ENCODE measurements around the gene MANSC1. TPM values are rescaled to one million over a fixed set of nuclear protein-coding genes. Genes with fewer than 3 reads are reported as not detected.

MANSC1 gene
- total RNA-seq, 1 experiment from 2014 or later = 32.0 TPM

DNA sequence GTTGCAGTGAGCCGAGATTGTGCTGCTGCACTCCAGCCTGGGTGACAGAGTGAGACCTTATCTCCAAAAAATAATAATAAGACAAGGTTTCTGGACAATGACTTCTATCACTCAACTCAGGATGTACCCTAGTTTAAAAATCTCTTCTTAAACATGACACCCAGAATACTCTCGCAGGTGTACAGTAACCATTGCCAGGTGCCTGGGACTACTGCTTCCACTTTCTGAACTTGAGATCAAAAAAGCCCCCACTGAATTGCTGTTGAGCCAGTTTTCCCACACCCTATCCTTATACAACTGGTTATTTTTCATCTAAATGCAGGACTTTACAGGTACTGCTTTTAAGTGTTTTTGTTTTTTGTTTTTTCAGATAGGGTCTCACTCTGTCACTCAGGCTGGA is 43.1 kb upstream of the MANSC1 start:
- peaks cover 14% of the 10 kb centered on the region for H3F3A ChIP-seq (ENCODE audit: insufficient read depth, low read depth)
- H2AFZ ChIP-seq = no peak overlapping the region
- no TSS peak for BruUV-seq (replicated peaks)
- H3K4me1 ChIP-seq (replicated peaks; ENCODE audit: insufficient read depth) = peaks cover 16% of the 10 kb centered on the region
- H3K4me2 ChIP-seq = no peak overlapping the region
- no peaks in the 10 kb centered on the region for H3K9me2 ChIP-seq (ENCODE audit: insufficient read depth)
- TF ChIP-seq EZH2 (IDR thresholded peaks at IDR 0.05; ENCODE audit: low read depth) = no peak
- TF ChIP-seq, protein P1, sequence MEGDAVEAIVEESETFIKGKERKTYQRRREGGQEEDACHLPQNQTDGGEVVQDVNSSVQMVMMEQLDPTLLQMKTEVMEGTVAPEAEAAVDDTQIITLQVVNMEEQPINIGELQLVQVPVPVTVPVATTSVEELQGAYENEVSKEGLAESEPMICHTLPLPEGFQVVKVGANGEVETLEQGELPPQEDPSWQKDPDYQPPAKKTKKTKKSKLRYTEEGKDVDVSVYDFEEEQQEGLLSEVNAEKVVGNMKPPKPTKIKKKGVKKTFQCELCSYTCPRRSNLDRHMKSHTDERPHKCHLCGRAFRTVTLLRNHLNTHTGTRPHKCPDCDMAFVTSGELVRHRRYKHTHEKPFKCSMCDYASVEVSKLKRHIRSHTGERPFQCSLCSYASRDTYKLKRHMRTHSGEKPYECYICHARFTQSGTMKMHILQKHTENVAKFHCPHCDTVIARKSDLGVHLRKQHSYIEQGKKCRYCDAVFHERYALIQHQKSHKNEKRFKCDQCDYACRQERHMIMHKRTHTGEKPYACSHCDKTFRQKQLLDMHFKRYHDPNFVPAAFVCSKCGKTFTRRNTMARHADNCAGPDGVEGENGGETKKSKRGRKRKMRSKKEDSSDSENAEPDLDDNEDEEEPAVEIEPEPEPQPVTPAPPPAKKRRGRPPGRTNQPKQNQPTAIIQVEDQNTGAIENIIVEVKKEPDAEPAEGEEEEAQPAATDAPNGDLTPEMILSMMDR (conservative IDR thresholded peaks at IDR 0.05) = no peak
- H3K4me3 ChIP-seq = no peak overlapping the region
- no peaks in the 10 kb centered on the region for H3K27me3 ChIP-seq (ENCODE audit: insufficient read depth, low read depth)
- H3K79me2 ChIP-seq (ENCODE audit: low read depth) = no peaks in the 10 kb centered on the region
- no peak for DNase-seq
- H4K20me1 ChIP-seq (ENCODE audit: insufficient read depth) = no peaks in the 10 kb centered on the region
- intact Hi-C loops (cut with micrococcal nuclease; ENCODE audit: unreplicated experiment) = no loop called here
- H3K27ac ChIP-seq = no peak overlapping the region
- no peaks in the 10 kb centered on the region for H3K36me3 ChIP-seq (ENCODE audit: low read depth)
- ChIA-PET POLR2A (ENCODE audit: unreplicated experiment) (no interaction called here), CTCF (no interaction called here)
- no peaks in the 10 kb centered on the region for H3K9me3 ChIP-seq (ENCODE audit: insufficient read depth, low read depth)

DNA sequence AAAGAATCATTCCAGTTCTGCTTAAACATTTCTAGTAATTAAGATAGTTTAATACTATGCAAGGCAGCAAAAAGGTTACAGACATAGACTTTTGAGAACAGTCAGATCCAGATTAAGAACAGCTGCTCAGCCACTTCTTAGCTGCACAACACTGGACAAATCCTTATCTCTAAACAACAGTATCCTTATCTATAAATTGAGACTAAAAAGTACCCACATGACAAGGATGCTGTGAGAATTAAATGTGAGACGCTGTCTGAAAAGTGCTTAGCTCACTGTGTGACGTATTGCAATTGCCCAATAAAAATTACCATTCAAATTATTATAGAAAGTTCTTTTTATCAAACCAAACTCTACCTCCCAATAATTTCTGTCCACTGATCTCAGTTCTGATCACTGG is 42.4 kb upstream of the MANSC1 start:
- H2AFZ ChIP-seq = no peak overlapping the region
- H3K4me3 ChIP-seq = no peak overlapping the region
- DNase-seq = no peak
- peaks cover 8% of the 10 kb centered on the region for H3K4me1 ChIP-seq (replicated peaks; ENCODE audit: insufficient read depth)
- TF ChIP-seq, protein P1 (conservative IDR thresholded peaks at IDR 0.05) = no peak
- TF ChIP-seq EZH2 (IDR thresholded peaks at IDR 0.05; ENCODE audit: low read depth) = no peak
- no peaks in the 10 kb centered on the region for H3K9me3 ChIP-seq (ENCODE audit: insufficient read depth, low read depth)
- no TSS peak for BruUV-seq (replicated peaks)
- no peaks in the 10 kb centered on the region for H3K9me2 ChIP-seq (ENCODE audit: insufficient read depth)
- POLR2A ChIA-PET (ENCODE audit: unreplicated experiment) = no interaction called here
- H3K27ac ChIP-seq = no peak overlapping the region
- H3K79me2 ChIP-seq (ENCODE audit: low read depth) = no peaks in the 10 kb centered on the region
- no peaks in the 10 kb centered on the region for H4K20me1 ChIP-seq (ENCODE audit: insufficient read depth)
- peaks cover 7% of the 10 kb centered on the region; the same call in 1 of the 2 replicates for H3F3A ChIP-seq (ENCODE audit: insufficient read depth, low read depth)
- H3K27me3 ChIP-seq (ENCODE audit: insufficient read depth, low read depth) = no peaks in the 10 kb centered on the region
- no peak overlapping the region for H3K4me2 ChIP-seq
- H3K36me3 ChIP-seq (ENCODE audit: low read depth) = no peaks in the 10 kb centered on the region
- intact Hi-C loops (cut with micrococcal nuclease; ENCODE audit: unreplicated experiment) = no loop called here
- CTCF ChIA-PET = interaction anchor here (0.6 kb wide), 3 partner anchors 253 to 1794 kb away, joined by 4 to 11 read pairs (median 6); partner anchors contain the start of gene APOLD1

DNA sequence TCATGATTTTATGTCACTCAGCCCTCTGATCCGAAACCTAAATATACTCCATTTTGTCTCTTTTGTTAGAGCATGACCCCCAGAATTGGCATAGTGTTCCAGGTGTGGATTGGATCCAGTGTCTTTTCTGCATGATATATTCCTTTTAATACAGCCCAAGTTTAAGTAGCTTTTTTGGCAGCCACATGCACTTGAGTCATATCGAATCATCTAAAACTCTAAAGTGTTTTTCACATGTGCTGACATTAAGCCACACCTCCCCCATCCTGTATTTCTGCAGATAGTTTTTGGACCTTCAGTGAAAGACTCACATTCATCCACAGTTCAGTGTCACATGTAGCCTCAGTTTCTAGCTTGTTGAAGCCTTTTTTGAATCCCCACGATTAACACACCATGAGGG is 37.5 kb upstream of the MANSC1 start:
- Histone ChIP-seq H3K9me3 (ENCODE audit: insufficient read depth, low read depth) (no peaks in the 10 kb centered on the region), H3K79me2 (ENCODE audit: low read depth) (no peaks in the 10 kb centered on the region), H2AFZ (no peak overlapping the region), H3F3A (ENCODE audit: insufficient read depth, low read depth) (no peaks in the 10 kb centered on the region), H3K9me2 (ENCODE audit: insufficient read depth) (no peaks in the 10 kb centered on the region), H3K27me3 (ENCODE audit: insufficient read depth, low read depth) (no peaks in the 10 kb centered on the region), H3K27ac (no peak overlapping the region), H3K36me3 (ENCODE audit: low read depth) (no peaks in the 10 kb centered on the region), H3K4me2 (no peak overlapping the region), H3K4me3 (no peak overlapping the region), H3K4me1 (replicated peaks; ENCODE audit: insufficient read depth) (no peaks in the 10 kb centered on the region), H4K20me1 (ENCODE audit: insufficient read depth) (no peaks in the 10 kb centered on the region)
- BruUV-seq (replicated peaks) = no TSS peak
- TF ChIP-seq, protein P1 (conservative IDR thresholded peaks at IDR 0.05) = no peak
- TF ChIP-seq EZH2 (IDR thresholded peaks at IDR 0.05; ENCODE audit: low read depth) = no peak
- ChIA-PET CTCF (no interaction called here), POLR2A (ENCODE audit: unreplicated experiment) (no interaction called here)
- intact Hi-C loops (cut with micrococcal nuclease; ENCODE audit: unreplicated experiment) = no loop called here
- DNase-seq = no peak

Data from PC-9 (cell line).